Skeletal muscle satellite cell (primary cell): Measurements from ENCODE around the gene GTPBP1. TPM values are rescaled to one million over a fixed set of nuclear protein-coding genes. Genes with fewer than 3 reads are reported as not detected.

Experiments
- H3K27me3 ChIP-seq: 2 replicates; pipeline ENCODE4 v1.7.0; 2013; ENCODE audit warnings: low read length; ENCODE audit not compliant: control insufficient read depth, insufficient read depth
- H3K36me3 ChIP-seq: 2 replicates; pipeline ENCODE4 v1.7.0; 2013; ENCODE audit warnings: mild to moderate bottlenecking, control low read depth, low read length; ENCODE audit not compliant: insufficient read depth
- H3K4me1 ChIP-seq: 2 replicates; pipeline ENCODE4 v1.7.0; 2013; ENCODE audit warnings: low read length; ENCODE audit not compliant: control insufficient read depth, insufficient read depth
- H3K4me2 ChIP-seq: 2 replicates; pipeline ENCODE4 v1.7.0; 2013; ENCODE audit warnings: mild to moderate bottlenecking, low read length
- H3K4me3 ChIP-seq: 2 replicates; pipeline ENCODE4 v1.7.0; 2013; ENCODE audit warnings: low read length
- H3K9ac ChIP-seq: 2 replicates; pipeline ENCODE4 v1.7.0; 2013; ENCODE audit warnings: mild to moderate bottlenecking, low read depth, low read length, moderate library complexity
- H3K9me3 ChIP-seq: replicated peaks from 2 replicates; pipeline ENCODE4 v1.7.0; 2013; ENCODE audit warnings: mild to moderate bottlenecking, control low read depth, low read length
- small RNA-seq: library from RNA; depleted of rRNA; stranded (forward); fragments of <200 nt; gene quantifications from one replicate; pipeline ENCODE3, GENCODE V24; 2012

Gene GTPBP1

GRCh38 chr22:38772623-38772873, 66.8 kb downstream of the GTPBP1 start:
- H3K4me2 ChIP-seq: no peak overlapping the region
- H3K36me3 ChIP-seq: no peaks in the 10 kb centered on the region
- no peaks in the 10 kb centered on the region for H3K9me3 ChIP-seq
- no peak overlapping the region for H3K4me3 ChIP-seq
- H3K27me3 ChIP-seq: peaks cover 11% of the 10 kb centered on the region
- H3K4me1 ChIP-seq: no peaks in the 10 kb centered on the region
- no peak overlapping the region for H3K9ac ChIP-seq

- H3K9me3 ChIP-seq: no peaks in the 10 kb centered on the region
- H3K4me1 ChIP-seq: no peaks in the 10 kb centered on the region
- peaks cover 10% of the 10 kb centered on the region for H3K27me3 ChIP-seq
- H3K4me2 ChIP-seq: no peak overlapping the region
- H3K9ac ChIP-seq: no peak overlapping the region
- no peak overlapping the region for H3K4me3 ChIP-seq
- H3K36me3 ChIP-seq: no peaks in the 10 kb centered on the region
These were observed 67.7 kb downstream of the GTPBP1 start for GRCh38 chr22:38773363-38773946.

DNA sequence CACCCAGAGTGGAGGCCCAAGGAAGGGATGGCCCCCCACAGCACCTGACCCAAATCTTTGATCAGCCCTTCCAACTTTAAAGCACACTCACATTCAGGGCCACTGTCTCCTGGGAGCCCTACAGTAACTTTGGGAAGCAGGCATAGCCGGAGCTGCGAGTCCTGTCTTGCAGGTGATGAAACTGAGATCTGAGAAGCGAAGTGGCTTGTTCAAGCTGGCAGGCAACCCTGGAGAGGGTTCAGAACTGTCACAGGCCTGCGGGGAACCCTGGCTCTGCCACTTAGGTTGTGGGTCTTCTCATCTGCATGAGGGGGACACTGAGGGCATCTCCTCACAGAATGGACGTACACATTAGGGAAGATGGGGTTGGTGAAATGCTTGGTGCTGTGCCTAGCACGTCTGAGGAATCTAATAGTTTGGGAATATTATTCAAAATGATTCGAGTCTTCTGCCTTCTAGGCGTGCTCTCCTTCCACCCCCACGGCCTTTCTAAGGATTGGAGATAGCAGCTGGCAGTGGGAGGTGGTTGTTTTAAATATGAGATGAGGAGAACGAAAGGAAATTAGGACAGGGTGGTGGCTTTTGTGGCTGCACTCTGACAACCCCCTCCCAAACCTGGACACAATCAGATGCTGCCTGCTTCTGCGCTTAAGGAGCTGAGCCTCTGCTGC, 68.9 kb downstream of the GTPBP1 start:
- Histone ChIP-seq H3K4me1 (no peaks in the 10 kb centered on the region), H3K9ac (no peak overlapping the region), H3K9me3 (no peaks in the 10 kb centered on the region), H3K4me2 (no peak overlapping the region), H3K36me3 (no peaks in the 10 kb centered on the region), H3K4me3 (no peak overlapping the region), H3K27me3 (peaks cover 10% of the 10 kb centered on the region)

GRCh38 chr22:38775656-38776055, 69.9 kb downstream of the GTPBP1 start:
- no peak overlapping the region for H3K9ac ChIP-seq
- H3K27me3 ChIP-seq: peaks cover 10% of the 10 kb centered on the region
- no peaks in the 10 kb centered on the region for H3K4me1 ChIP-seq
- H3K9me3 ChIP-seq: no peaks in the 10 kb centered on the region
- no peak overlapping the region for H3K4me3 ChIP-seq
- H3K4me2 ChIP-seq: no peak overlapping the region
- H3K36me3 ChIP-seq: peaks cover 5% of the 10 kb centered on the region

DNA sequence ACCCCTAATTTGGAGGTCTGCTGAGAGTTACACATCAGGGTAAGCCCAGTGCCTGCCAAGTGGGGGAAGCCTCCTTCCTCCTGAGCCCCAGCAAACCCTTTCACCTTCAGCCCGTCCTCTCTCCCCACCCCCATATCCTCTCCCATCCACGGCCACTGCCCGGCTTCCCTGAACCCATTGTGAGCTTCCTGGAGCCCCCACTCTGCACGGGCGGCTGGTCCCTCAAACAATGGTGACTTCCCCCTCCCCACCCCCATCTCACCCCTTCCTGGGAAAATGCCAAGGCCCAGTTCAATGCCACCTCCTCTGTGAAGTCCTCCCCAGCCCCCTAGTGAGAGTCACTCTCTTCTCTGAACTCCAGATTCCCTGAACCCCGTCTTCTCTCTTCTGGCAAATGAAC, 70.3 kb downstream of the GTPBP1 start:
- H3K9ac ChIP-seq: no peak overlapping the region

GRCh38 chr22:38777087-38777671, 71.4 kb downstream of the GTPBP1 start:
- no peak overlapping the region for H3K4me3 ChIP-seq
- no peak overlapping the region for H3K9ac ChIP-seq
- no peaks in the 10 kb centered on the region for H3K9me3 ChIP-seq
- H3K27me3 ChIP-seq: peaks cover 10% of the 10 kb centered on the region
- peaks cover 7% of the 10 kb centered on the region for H3K36me3 ChIP-seq
- H3K4me2 ChIP-seq: no peak overlapping the region
- H3K4me1 ChIP-seq: no peaks in the 10 kb centered on the region

More for the DNA sequence above, 70.3 kb downstream of the GTPBP1 start:
- Histone ChIP-seq H3K27me3 (peaks cover 10% of the 10 kb centered on the region), H3K9me3 (no peaks in the 10 kb centered on the region), H3K4me2 (no peak overlapping the region), H3K36me3 (peaks cover 7% of the 10 kb centered on the region), H3K4me3 (no peak overlapping the region), H3K4me1 (no peaks in the 10 kb centered on the region)

DNA sequence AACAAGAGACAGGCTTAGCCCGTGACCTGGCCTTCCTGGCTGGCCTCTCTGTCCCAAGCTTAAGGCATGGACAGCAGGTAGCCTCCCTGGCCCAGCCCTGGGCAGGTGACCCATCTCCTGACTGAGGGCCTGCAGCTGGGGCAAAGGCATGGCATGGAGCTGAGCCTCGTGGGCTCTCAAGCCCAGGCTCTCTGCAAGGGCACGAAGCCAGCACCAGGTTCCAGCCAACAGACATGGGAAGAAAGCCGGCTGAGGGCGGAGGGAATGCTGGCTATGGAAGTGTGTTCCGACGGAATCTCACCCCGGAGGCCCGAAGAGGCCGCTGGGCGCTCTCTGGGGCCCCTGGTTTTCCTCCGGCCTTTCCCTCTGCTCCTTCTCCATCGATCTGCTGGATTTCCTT, 75.3 kb downstream of the GTPBP1 start:
- no peak overlapping the region for H3K4me2 ChIP-seq
- H3K36me3 ChIP-seq: peaks cover 7% of the 10 kb centered on the region
- H3K9me3 ChIP-seq: no peaks in the 10 kb centered on the region
- H3K4me1 ChIP-seq: peaks cover 11% of the 10 kb centered on the region
- H3K9ac ChIP-seq: no peak overlapping the region
- H3K4me3 ChIP-seq: no peak overlapping the region
- H3K27me3 ChIP-seq: peaks cover 7% of the 10 kb centered on the region

GRCh38 chr22:38782402-38783094, 76.8 kb downstream of the GTPBP1 start:
- H3K4me1 ChIP-seq: peaks cover 11% of the 10 kb centered on the region
- no peak overlapping the region for H3K9ac ChIP-seq
- H3K27me3 ChIP-seq: no peaks in the 10 kb centered on the region
- H3K4me2 ChIP-seq: no peak overlapping the region
- no peaks in the 10 kb centered on the region for H3K9me3 ChIP-seq
- H3K4me3 ChIP-seq: no peak overlapping the region
- peaks cover 7% of the 10 kb centered on the region for H3K36me3 ChIP-seq

Small RNAs within 50 kb of the gene (small RNA-seq; reads per million reads assigned to genes)
- gene AL021707.8: not detected
